Immature natural killer cell (primary cell): Measurements from ENCODE around the gene DLX1. TPM values are rescaled to one million over a fixed set of nuclear protein-coding genes. Genes with fewer than 3 reads are reported as not detected.

Experiments used
- DNase-seq, 3 donors: peaks; one replicate each; pipeline ENCODE4 v3.0.0; 2022; ENCODE audit warnings: mixed read lengths in 1 of 3
- H3K27ac Mint-ChIP-seq, 6 donors: one replicate each; pipeline ENCODE4 v1.8.0; 2020; ENCODE audit warnings: mixed read lengths in 6 of 6, mild to moderate bottlenecking in 5 of 6, inconsistent platforms in 4 of 6, moderate library complexity in 3 of 6
- H3K27me3 Mint-ChIP-seq, 3 donors: one replicate each; pipeline ENCODE4 v1.8.0; 2020 to 2021; ENCODE audit warnings: low read depth in 3 of 3, mild to moderate bottlenecking in 3 of 3, mixed read lengths in 3 of 3, moderate library complexity in 3 of 3, inconsistent platforms in 1 of 3
- H3K36me3 Mint-ChIP-seq, 3 donors: one replicate each; pipeline ENCODE4 v1.8.0; 2020; ENCODE audit warnings: mixed read lengths in 3 of 3, inconsistent platforms in 2 of 3, mild to moderate bottlenecking in 2 of 3
- H3K4me1 Mint-ChIP-seq, 2 donors: one replicate each; pipeline ENCODE4 v1.8.0; 2020; ENCODE audit warnings: inconsistent platforms in 2 of 2, mild to moderate bottlenecking in 2 of 2, mixed read lengths in 2 of 2, moderate library complexity in 1 of 2
- H3K4me3 Mint-ChIP-seq, 5 donors: one replicate each; pipeline ENCODE4 v1.8.0; 2020; ENCODE audit warnings: mild to moderate bottlenecking in 5 of 5, mixed read lengths in 5 of 5, inconsistent platforms in 3 of 5, moderate library complexity in 3 of 5
- H3K9me3 Mint-ChIP-seq, 6 donors: one replicate each; pipeline ENCODE4 v1.8.0; 2020; ENCODE audit warnings: mild to moderate bottlenecking in 6 of 6, mixed read lengths in 6 of 6, inconsistent platforms in 4 of 6, moderate library complexity in 3 of 6
- polyA plus RNA-seq, 3 donors: library from polyadenylated mRNA; unstranded; fragments of 300-500 nt; fragmentation: Illumina TruSeq; gene quantifications; one replicate each; pipeline ENCODE4 v1.2.3, GENCODE V29; 2021

Gene DLX1
- polyA plus RNA-seq, 3 donors from 2014 or later: not detected

GRCh38 chr2:172086241-172087206 is 1.2 kb downstream of the DLX1 start:
- DNase-seq: peak in 2 of 3 donors; percentile 45 to 46
- no peaks in the 10 kb centered on the region for H3K36me3 Mint-ChIP-seq
- H3K27ac Mint-ChIP-seq: peak overlapping the region in 1 of 6 donors; percentile 80
- peaks cover 80 to 86% (median 81%) of the 10 kb centered on the region in 3 donors for H3K27me3 Mint-ChIP-seq
- peaks cover 57 to 65% of the 10 kb centered on the region in 2 donors for H3K4me1 Mint-ChIP-seq
- H3K9me3 Mint-ChIP-seq: peaks cover 0 to 6% (median 0%) of the 10 kb centered on the region in 6 donors
- H3K4me3 Mint-ChIP-seq: peak overlapping the region; percentile 68 to 90 (median 84)

- peak overlapping the region in 4 of 5 donors; percentile 52 to 90 (median 85) for H3K4me3 Mint-ChIP-seq
- no peak for DNase-seq
- H3K27me3 Mint-ChIP-seq: peaks cover 79 to 86% (median 80%) of the 10 kb centered on the region in 3 donors
- H3K27ac Mint-ChIP-seq: peak overlapping the region in 3 of 6 donors; percentile 43 to 80 (median 74)
- peaks cover 57 to 60% of the 10 kb centered on the region in 2 donors for H3K4me1 Mint-ChIP-seq
- H3K9me3 Mint-ChIP-seq: peaks cover 0 to 13% (median 0%) of the 10 kb centered on the region in 6 donors
- H3K36me3 Mint-ChIP-seq: no peaks in the 10 kb centered on the region
These were observed 2.0 kb downstream of the DLX1 start for GRCh38 chr2:172087207-172087779.

- peak overlapping the region in 3 of 6 donors; percentile 43 to 80 (median 74) for H3K27ac Mint-ChIP-seq
- H3K27me3 Mint-ChIP-seq: peaks cover 79 to 83% (median 80%) of the 10 kb centered on the region in 3 donors
- no peak for DNase-seq
- peak overlapping the region in 4 of 5 donors; percentile 30 to 88 (median 46) for H3K4me3 Mint-ChIP-seq
- H3K36me3 Mint-ChIP-seq: no peaks in the 10 kb centered on the region
- H3K4me1 Mint-ChIP-seq: peaks cover 52 to 56% of the 10 kb centered on the region in 2 donors
- H3K9me3 Mint-ChIP-seq: peaks cover 0 to 14% (median 0%) of the 10 kb centered on the region in 6 donors
These were observed 2.5 kb downstream of the DLX1 start for GRCh38 chr2:172087780-172088244.

GRCh38 chr2:172088245-172089004 is 3.1 kb downstream of the DLX1 start:
- H3K4me1 Mint-ChIP-seq: peaks cover 51 to 55% of the 10 kb centered on the region in 2 donors
- peaks cover 79 to 83% (median 79%) of the 10 kb centered on the region in 3 donors for H3K27me3 Mint-ChIP-seq
- no peaks in the 10 kb centered on the region for H3K36me3 Mint-ChIP-seq
- peak overlapping the region in 2 of 6 donors; percentile 17 to 80 for H3K27ac Mint-ChIP-seq
- DNase-seq: no peak
- H3K9me3 Mint-ChIP-seq: peaks cover 0 to 17% (median 0%) of the 10 kb centered on the region in 6 donors
- peak overlapping the region in 3 of 5 donors; percentile 6 to 58 (median 18) for H3K4me3 Mint-ChIP-seq

- peaks cover 49 to 55% of the 10 kb centered on the region in 2 donors for H3K4me1 Mint-ChIP-seq
- no peaks in the 10 kb centered on the region for H3K36me3 Mint-ChIP-seq
- no peak overlapping the region for H3K4me3 Mint-ChIP-seq
- peaks cover 77 to 83% (median 79%) of the 10 kb centered on the region in 3 donors for H3K27me3 Mint-ChIP-seq
- H3K9me3 Mint-ChIP-seq: peaks cover 0 to 20% (median 0%) of the 10 kb centered on the region in 6 donors
- DNase-seq: no peak
- peak overlapping the region in 1 of 6 donors; percentile 80 for H3K27ac Mint-ChIP-seq
These were observed 3.7 kb downstream of the DLX1 start for GRCh38 chr2:172089005-172089504.

- Mint-ChIP-seq H3K27ac (no peak overlapping the region), H3K36me3 (no peaks in the 10 kb centered on the region), H3K4me1 (peaks cover 45 to 53% of the 10 kb centered on the region in 2 donors), H3K27me3 (peaks cover 78 to 82% (median 80%) of the 10 kb centered on the region in 3 donors), H3K9me3 (peaks cover 0 to 21% (median 0%) of the 10 kb centered on the region in 6 donors), H3K4me3 (no peak overlapping the region)
- no peak for DNase-seq
These were observed 4.3 kb downstream of the DLX1 start for GRCh38 chr2:172089633-172090032.

GRCh38 chr2:172090044-172090961 is 5.0 kb downstream of the DLX1 start:
- H3K4me3 Mint-ChIP-seq: no peak overlapping the region
- no peaks in the 10 kb centered on the region for H3K36me3 Mint-ChIP-seq
- H3K9me3 Mint-ChIP-seq: peaks cover 0 to 22% (median 0%) of the 10 kb centered on the region in 6 donors
- no peak for DNase-seq
- H3K27ac Mint-ChIP-seq: no peak overlapping the region
- peaks cover 42 to 52% of the 10 kb centered on the region in 2 donors for H3K4me1 Mint-ChIP-seq
- peaks cover 78 to 79% (median 79%) of the 10 kb centered on the region in 3 donors for H3K27me3 Mint-ChIP-seq

GRCh38 chr2:172091000-172091641 is 5.8 kb downstream of the DLX1 start:
- no peak overlapping the region for H3K4me3 Mint-ChIP-seq
- peaks cover 43 to 52% of the 10 kb centered on the region in 2 donors for H3K4me1 Mint-ChIP-seq

GRCh38 chr2:172091761-172092566 is 6.7 kb downstream of the DLX1 start:
- Mint-ChIP-seq H3K27me3 (peaks cover 76 to 78% (median 77%) of the 10 kb centered on the region in 3 donors), H3K4me1 (peaks cover 40 to 52% of the 10 kb centered on the region in 2 donors), H3K27ac (no peak overlapping the region), H3K9me3 (peaks cover 0 to 20% (median 0%) of the 10 kb centered on the region in 6 donors), H3K36me3 (no peaks in the 10 kb centered on the region), H3K4me3 (peak overlapping the region in 1 of 5 donors; percentile 9)
- no peak for DNase-seq

More at GRCh38 chr2:172091000-172091641, 5.8 kb downstream of the DLX1 start:
- Mint-ChIP-seq H3K27ac (no peak overlapping the region), H3K27me3 (peaks cover 79 to 80% (median 79%) of the 10 kb centered on the region in 3 donors), H3K36me3 (no peaks in the 10 kb centered on the region), H3K9me3 (peaks cover 0 to 20% (median 0%) of the 10 kb centered on the region in 6 donors)
- no peak for DNase-seq

- H3K9me3 Mint-ChIP-seq: peaks cover 0 to 20% (median 0%) of the 10 kb centered on the region in 6 donors
- peak overlapping the region in 1 of 6 donors; percentile 49 for H3K27ac Mint-ChIP-seq
- DNase-seq: no peak
- no peaks in the 10 kb centered on the region for H3K36me3 Mint-ChIP-seq
- peaks cover 33 to 49% of the 10 kb centered on the region in 2 donors for H3K4me1 Mint-ChIP-seq
- peak overlapping the region in 2 of 5 donors; percentile 16 to 60 for H3K4me3 Mint-ChIP-seq
- peaks cover 73 to 78% (median 75%) of the 10 kb centered on the region in 3 donors for H3K27me3 Mint-ChIP-seq
These were observed 7.6 kb downstream of the DLX1 start for GRCh38 chr2:172092716-172093415.
